Tibial nerve (tissue), 3 donors: Measurements from ENCODE around the gene TXNDC2.
"Not testable (repeated sequence)": the region's sequence is repeated elsewhere in the genome, so short reads cannot be mapped to it uniquely, and the experiment has no call there.

Experiments used
- CTCF ChIP-seq, 5 experiments: fragments of 200-600 bp in 3 of 5; fragments of 450-650 bp in 2 of 5; sonication (generic) in 3 of 5; IDR thresholded peaks; one replicate each; pipeline ENCODE4 v1.5.1; 2016 to 2019; ENCODE audit warnings: antibody characterized with exemption in 5 of 5, mild to moderate bottlenecking in 3 of 5, moderate library complexity in 2 of 5
- POLR2A ChIP-seq, 2 donors: fragments of 450-650 bp; IDR thresholded peaks; one replicate each; pipeline ENCODE4 v1.6.1; 2017; ENCODE audit warnings: antibody characterized with exemption in 2 of 2, mild to moderate bottlenecking in 2 of 2, moderate library complexity in 2 of 2

GRCh38 chr18:9897787-9898291 is 12.1 kb downstream of the TXNDC2 start:
- not testable (repeated sequence) for TF ChIP-seq CTCF, POLR2A (IDR thresholded peaks at IDR 0.05)
